GM23248 (cell line): ENCODE results near the gene RUFY1. TPM values are rescaled to one million over a fixed set of nuclear protein-coding genes. Genes with fewer than 3 reads are reported as not detected.

Experiments
- DNase-seq: peaks from one replicate; pipeline ENCODE4 v3.0.0-alpha.2; 2015
- H2AFZ ChIP-seq: fragments of 200-600 bp; sonication (generic); 2 replicates; pipeline ENCODE4 v1.6.1; 2016; ENCODE audit warnings: antibody characterized with exemption
- H3F3A ChIP-seq: fragments of 200-600 bp; sonication (generic); 2 replicates; pipeline ENCODE4 v1.6.1; 2016; ENCODE audit warnings: mild to moderate bottlenecking, antibody characterized with exemption, mixed run types; ENCODE audit not compliant: insufficient read depth
- H3K27ac ChIP-seq: fragments of 200-600 bp; sonication (generic); 2 replicates; pipeline ENCODE4 v1.5.1; 2016; ENCODE audit warnings: mild to moderate bottlenecking
- H3K27me3 ChIP-seq: fragments of 200-600 bp; sonication (generic); replicated peaks from 2 replicates; pipeline ENCODE4 v1.6.1; 2016; ENCODE audit warnings: mild to moderate bottlenecking; ENCODE audit not compliant: insufficient read depth
- H3K36me3 ChIP-seq: fragments of 200-600 bp; sonication (generic); 2 replicates; pipeline ENCODE4 v1.6.1; 2016; ENCODE audit warnings: low read depth, mild to moderate bottlenecking
- H3K4me1 ChIP-seq: fragments of 200-600 bp; sonication (generic); 2 replicates; pipeline ENCODE4 v1.6.1; 2016; ENCODE audit warnings: mild to moderate bottlenecking; ENCODE audit not compliant: insufficient read depth
- H3K4me2 ChIP-seq: fragments of 200-600 bp; sonication (generic); one replicate; pipeline ENCODE4 v1.6.1; 2016; ENCODE audit warnings: mild to moderate bottlenecking; ENCODE audit not compliant: unreplicated experiment
- H3K4me3 ChIP-seq: fragments of 200-600 bp; sonication (generic); 2 replicates; pipeline ENCODE4 v1.5.1; 2016; ENCODE audit warnings: mild to moderate bottlenecking
- H3K79me2 ChIP-seq: fragments of 200-600 bp; sonication (generic); 2 replicates; pipeline ENCODE4 v1.6.1; 2016; ENCODE audit warnings: mild to moderate bottlenecking; ENCODE audit not compliant: insufficient read depth
- H3K9ac ChIP-seq: fragments of 200-600 bp; sonication (generic); 2 replicates; pipeline ENCODE4 v1.6.1; 2016; ENCODE audit warnings: mild to moderate bottlenecking
- H3K9me2 ChIP-seq: fragments of 200-600 bp; sonication (generic); 2 replicates; pipeline ENCODE4 v1.6.1; 2016; ENCODE audit warnings: mixed run types, mild to moderate bottlenecking, moderate library complexity; ENCODE audit not compliant: insufficient read depth
- H3K9me3 ChIP-seq: fragments of 200-600 bp; sonication (generic); one replicate; pipeline ENCODE4 v1.6.1; 2017; ENCODE audit warnings: low read depth
- H4K20me1 ChIP-seq: fragments of 200-600 bp; sonication (generic); 2 replicates; pipeline ENCODE4 v1.6.0; 2016; ENCODE audit not compliant: insufficient read depth
- EZH2 ChIP-seq: fragments of 200-600 bp; sonication (generic); IDR thresholded peaks from 2 replicates; pipeline ENCODE4 v1.6.1; 2018; ENCODE audit warnings: antibody characterized with exemption, mild to moderate bottlenecking; ENCODE audit not compliant: insufficient read depth, poor library complexity, severe bottlenecking
- EZH2phosphoT487 ChIP-seq: fragments of 200-600 bp; sonication (generic); IDR thresholded peaks from 2 replicates; pipeline ENCODE4 v1.6.1; 2018; ENCODE audit warnings: antibody characterized with exemption, moderate library complexity, mild to moderate bottlenecking, low read depth; ENCODE audit not compliant: insufficient read depth
- WGBS, 2 experiments: methylation state at CpG; one replicate each; pipeline ENCODE4 v1.1.6; 2015 to 2017; ENCODE audit warnings: low lambda C conversion rate in 2 of 2, low coverage in 1 of 2; ENCODE audit errors: missing lambda C conversion rate in 2 of 2; 5-methylcytosine and 5-hydroxymethylcytosine counted together
- in situ Hi-C: fragments of 300-500 bp; cut with MboI; formaldehyde crosslinking; loops from 2 replicates; pipeline ENCODE4 v1.15.0; 2020
- polyA plus RNA-seq: library from polyadenylated mRNA; unstranded; fragments of >200 nt; fragmentation: Nextera tagmentation; extraction: Ambion mirVana; gene quantifications from 2 replicates; pipeline ENCODE4 v1.2.1, GENCODE V29; 2016
- total RNA-seq: library from RNA; depleted of rRNA; stranded (reverse); fragments of >200 nt; shearing (Covaris generic); gene quantifications from 2 replicates; pipeline ENCODE4 v1.2.3, GENCODE V29; 2014

The RUFY1 gene
- total and polyA plus RNA-seq, 2 experiments from 2014 or later = 27.2 to 41.9 TPM

- TF ChIP-seq EZH2phosphoT487 (no peak), EZH2 (no peak)
- WGBS, 2 experiments = 97 to 98% methylated on average over 6 of the region's 6 CpGs
- peaks cover 24% of the 10 kb centered on the region for H3K36me3 ChIP-seq
- no peaks in the 10 kb centered on the region for H3K9me3 ChIP-seq
- H3K79me2 ChIP-seq = peaks cover 7% of the 10 kb centered on the region; the same call in 1 of the 2 replicates
- H3K9me2 ChIP-seq = no peaks in the 10 kb centered on the region
- H3K4me2 ChIP-seq = no peak overlapping the region
- H3K27me3 ChIP-seq = no peaks in the 10 kb centered on the region
- H4K20me1 ChIP-seq = no peaks in the 10 kb centered on the region; the same call in 1 of the 2 replicates
- no peaks in the 10 kb centered on the region for H3K4me1 ChIP-seq
- peaks cover 68% of the 10 kb centered on the region for H3F3A ChIP-seq
- no peak overlapping the region for H3K4me3 ChIP-seq
- no peak overlapping the region for H3K27ac ChIP-seq
- in situ Hi-C loops = no loop called here
- no peak for DNase-seq
- H3K9ac ChIP-seq = no peak overlapping the region
- H2AFZ ChIP-seq = no peak overlapping the region
Observed at GRCh38 chr5:179606910-179607159, 56.5 kb downstream of the RUFY1 start.

- Histone ChIP-seq H2AFZ (no peak overlapping the region), H4K20me1 (no peaks in the 10 kb centered on the region; the same call in 1 of the 2 replicates), H3F3A (peaks cover 70% of the 10 kb centered on the region), H3K9ac (no peak overlapping the region), H3K4me2 (no peak overlapping the region), H3K27me3 (no peaks in the 10 kb centered on the region), H3K36me3 (peaks cover 26% of the 10 kb centered on the region), H3K4me1 (no peaks in the 10 kb centered on the region), H3K9me3 (no peaks in the 10 kb centered on the region), H3K27ac (peak overlapping the region; percentile 35), H3K9me2 (no peaks in the 10 kb centered on the region), H3K4me3 (no peak overlapping the region), H3K79me2 (peaks cover 7% of the 10 kb centered on the region; the same call in 1 of the 2 replicates)
- WGBS, 2 experiments = 66 to 69% methylated on average over 19 of the region's 19 CpGs
- TF ChIP-seq EZH2phosphoT487 (no peak), EZH2 (no peak)
- in situ Hi-C loops = no loop called here
- DNase-seq = peak; percentile 62
Observed at GRCh38 chr5:179607160-179607931, 57.0 kb downstream of the RUFY1 start.

- H3K36me3 ChIP-seq = peaks cover 34% of the 10 kb centered on the region
Observed at GRCh38 chr5:179608131-179608581, 57.8 kb downstream of the RUFY1 start.

GRCh38 chr5:179609834-179610108 is 59.4 kb downstream of the RUFY1 start:
- Histone ChIP-seq H3K27ac (no peak overlapping the region), H3F3A (peaks cover 86% of the 10 kb centered on the region), H3K79me2 (peaks cover 31% of the 10 kb centered on the region), H3K9me2 (no peaks in the 10 kb centered on the region), H3K4me3 (no peak overlapping the region), H3K9me3 (no peaks in the 10 kb centered on the region), H3K9ac (no peak overlapping the region), H3K4me1 (no peaks in the 10 kb centered on the region), H3K4me2 (no peak overlapping the region), H3K36me3 (peaks cover 50% of the 10 kb centered on the region), H4K20me1 (no peaks in the 10 kb centered on the region; the same call in 1 of the 2 replicates), H2AFZ (no peak overlapping the region), H3K27me3 (no peaks in the 10 kb centered on the region)
- no peak for TF ChIP-seq EZH2
- no peak for TF ChIP-seq EZH2phosphoT487
- 77 to 80% methylated on average over 8 of the region's 8 CpGs for WGBS, 2 experiments
- no peak for DNase-seq
- in situ Hi-C loops = no loop called here

More at GRCh38 chr5:179608131-179608581, 57.8 kb downstream of the RUFY1 start:
- TF ChIP-seq EZH2 (no peak), EZH2phosphoT487 (no peak)
- no peak overlapping the region for H2AFZ ChIP-seq
- H3K9me2 ChIP-seq = no peaks in the 10 kb centered on the region
- H3K27ac ChIP-seq = peak overlapping the region; percentile 35
- no peak overlapping the region for H3K9ac ChIP-seq
- in situ Hi-C loops = no loop called here
- H3K9me3 ChIP-seq = no peaks in the 10 kb centered on the region
- DNase-seq = no peak
- H3K4me2 ChIP-seq = no peak overlapping the region
- H3F3A ChIP-seq = peaks cover 77% of the 10 kb centered on the region
- no peak overlapping the region for H3K4me3 ChIP-seq
- H3K79me2 ChIP-seq = peaks cover 15% of the 10 kb centered on the region
- H4K20me1 ChIP-seq = no peaks in the 10 kb centered on the region; the same call in 1 of the 2 replicates
- H3K4me1 ChIP-seq = no peaks in the 10 kb centered on the region
- H3K27me3 ChIP-seq = no peaks in the 10 kb centered on the region
- WGBS, 2 experiments = 62 to 63% methylated on average over 5 of the region's 5 CpGs
